ENCODE results near the gene PDX1. TPM values are rescaled to one million over a fixed set of nuclear protein-coding genes. Genes with fewer than 3 reads are reported as not detected.

The PDX1 gene
- total RNA-seq, 4 donors from 2014 or later, result not detected

GRCh38 chr13:27922883-27923612 lies 3.2 kb downstream of the PDX1 start:
- DNase-seq, result no peak
- 8 to 28% methylated on average over 12 to 14 of the region's 24 CpGs for WGBS, 2 donors

GRCh38 chr13:27923794-27924528 lies 4.2 kb downstream of the PDX1 start:
- Histone ChIP-seq H3K4me3 (no peak overlapping the region), H3K36me3 (no peaks in the 10 kb centered on the region), H3K4me1 (peaks cover 23 to 58% (median 29%) of the 10 kb centered on the region in 3 donors), H3K9me3 (no peaks in the 10 kb centered on the region), H3K27me3 (peaks cover 37 to 100% (median 70%) of the 10 kb centered on the region in 4 donors), H3K27ac (no peak overlapping the region)
- no peak for DNase-seq
- no peak for TF ChIP-seq CTCF (IDR thresholded peaks at IDR 0.05)
- TF ChIP-seq POLR2A (IDR thresholded peaks at IDR 0.05), result no peak
- intact Hi-C loops (cut with DNase I), result no loop called here
- WGBS, 2 donors, result 7 to 10% methylated on average over 17 to 25 of the region's 48 CpGs

More at GRCh38 chr13:27922883-27923612, 3.2 kb downstream of the PDX1 start:
- H3K27ac ChIP-seq, result no peak overlapping the region
- H3K9me3 ChIP-seq, result no peaks in the 10 kb centered on the region
- peaks cover 46 to 100% (median 71%) of the 10 kb centered on the region in 4 donors for H3K27me3 ChIP-seq
- intact Hi-C loops (cut with DNase I), result no loop called here
- H3K4me1 ChIP-seq, result peaks cover 23 to 68% (median 29%) of the 10 kb centered on the region in 3 donors
- no peak for TF ChIP-seq CTCF (IDR thresholded peaks at IDR 0.05)
- TF ChIP-seq POLR2A (IDR thresholded peaks at IDR 0.05), result no peak
- no peaks in the 10 kb centered on the region for H3K36me3 ChIP-seq
- no peak overlapping the region for H3K4me3 ChIP-seq

- Histone ChIP-seq H3K4me3 (no peak overlapping the region), H3K27ac (no peak overlapping the region), H3K36me3 (no peaks in the 10 kb centered on the region), H3K27me3 (peaks cover 33 to 100% (median 67%) of the 10 kb centered on the region in 4 donors), H3K4me1 (peaks cover 23 to 52% (median 28%) of the 10 kb centered on the region in 3 donors), H3K9me3 (no peaks in the 10 kb centered on the region)
- no peak for DNase-seq
- TF ChIP-seq CTCF (IDR thresholded peaks at IDR 0.05) (no peak), POLR2A (IDR thresholded peaks at IDR 0.05) (no peak)
- 2 to 8% methylated on average over 3 to 11 of the region's 46 CpGs for WGBS, 2 donors
- intact Hi-C loops (cut with DNase I), result no loop called here
These were observed 4.8 kb downstream of the PDX1 start for GRCh38 chr13:27924529-27925141.

- DNase-seq, result no peak
- intact Hi-C loops (cut with DNase I), result no loop called here
- Histone ChIP-seq H3K4me3 (no peak overlapping the region), H3K27ac (no peak overlapping the region), H3K27me3 (peaks cover 33 to 100% (median 64%) of the 10 kb centered on the region in 4 donors), H3K9me3 (no peaks in the 10 kb centered on the region), H3K36me3 (no peaks in the 10 kb centered on the region), H3K4me1 (peaks cover 15 to 44% (median 21%) of the 10 kb centered on the region in 3 donors)
- WGBS, 2 donors, result 25 to 37% methylated on average over 8 of the region's 9 CpGs
- TF ChIP-seq CTCF (IDR thresholded peaks at IDR 0.05) (no peak), POLR2A (IDR thresholded peaks at IDR 0.05) (no peak)
These were observed 5.6 kb downstream of the PDX1 start for GRCh38 chr13:27925220-27925991.
